ENCODE measurements around the gene ZNF385B.

The ZNF385B gene

DNA sequence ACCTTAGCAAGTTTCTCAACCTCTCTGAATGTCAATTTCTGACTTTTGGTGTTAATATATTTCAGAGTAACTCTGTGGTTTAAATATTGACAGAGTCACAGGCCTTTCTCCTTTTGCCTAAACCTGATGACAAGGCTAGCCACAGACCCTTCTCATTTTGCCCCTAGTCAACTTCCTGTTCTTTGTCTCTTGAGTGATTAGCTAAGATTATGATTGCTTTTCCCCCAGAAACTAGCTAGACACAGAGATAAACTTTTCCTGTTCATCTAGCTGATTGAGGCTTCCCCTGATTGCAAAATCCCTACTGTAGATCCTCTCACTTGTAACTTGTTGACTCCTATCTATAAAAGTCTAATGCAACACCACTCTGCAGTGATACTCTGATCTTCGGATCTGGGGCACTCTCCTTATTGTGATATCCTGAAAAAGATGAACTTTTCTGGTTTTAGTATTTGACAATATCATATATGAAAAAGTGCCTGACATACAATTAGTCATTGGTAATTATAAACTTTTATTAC is 241.4 kb downstream of the ZNF385B start:
- no peaks in the 10 kb centered on the region for H3K9me2 ChIP-seq (replicated peaks; ENCODE audit: insufficient read depth, low read length)
- no peaks in the 10 kb centered on the region for H4K20me1 ChIP-seq (ENCODE audit: low read depth, low read length)
- no peaks in the 10 kb centered on the region for H3F3A ChIP-seq (ENCODE audit: insufficient read depth)
- no peak overlapping the region for H3K4me3 ChIP-seq (ENCODE audit: insufficient read depth, low read length, poor library complexity, severe bottlenecking)
- H3K27ac ChIP-seq (ENCODE audit: low read depth, low read length) = no peak overlapping the region
- H2AFZ ChIP-seq (ENCODE audit: low read depth, low read length, severe bottlenecking) = no peak overlapping the region
- H3K36me3 ChIP-seq (ENCODE audit: low read length) = peaks cover 3% of the 10 kb centered on the region; the same call in 1 of the 2 replicates
- no peak for TF ChIP-seq EZH2phosphoT487 (conservative IDR thresholded peaks at IDR 0.05; ENCODE audit: low read length)
- TF ChIP-seq, protein P1, sequence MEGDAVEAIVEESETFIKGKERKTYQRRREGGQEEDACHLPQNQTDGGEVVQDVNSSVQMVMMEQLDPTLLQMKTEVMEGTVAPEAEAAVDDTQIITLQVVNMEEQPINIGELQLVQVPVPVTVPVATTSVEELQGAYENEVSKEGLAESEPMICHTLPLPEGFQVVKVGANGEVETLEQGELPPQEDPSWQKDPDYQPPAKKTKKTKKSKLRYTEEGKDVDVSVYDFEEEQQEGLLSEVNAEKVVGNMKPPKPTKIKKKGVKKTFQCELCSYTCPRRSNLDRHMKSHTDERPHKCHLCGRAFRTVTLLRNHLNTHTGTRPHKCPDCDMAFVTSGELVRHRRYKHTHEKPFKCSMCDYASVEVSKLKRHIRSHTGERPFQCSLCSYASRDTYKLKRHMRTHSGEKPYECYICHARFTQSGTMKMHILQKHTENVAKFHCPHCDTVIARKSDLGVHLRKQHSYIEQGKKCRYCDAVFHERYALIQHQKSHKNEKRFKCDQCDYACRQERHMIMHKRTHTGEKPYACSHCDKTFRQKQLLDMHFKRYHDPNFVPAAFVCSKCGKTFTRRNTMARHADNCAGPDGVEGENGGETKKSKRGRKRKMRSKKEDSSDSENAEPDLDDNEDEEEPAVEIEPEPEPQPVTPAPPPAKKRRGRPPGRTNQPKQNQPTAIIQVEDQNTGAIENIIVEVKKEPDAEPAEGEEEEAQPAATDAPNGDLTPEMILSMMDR (IDR thresholded peaks at IDR 0.05; ENCODE audit: insufficient read depth, low read length, poor library complexity, severe bottlenecking) = no peak
- H3K9me3 ChIP-seq (ENCODE audit: insufficient read depth, low read length) = no peaks in the 10 kb centered on the region
- no peaks in the 10 kb centered on the region for H3K27me3 ChIP-seq (ENCODE audit: low read length)
- no peaks in the 10 kb centered on the region for H3K79me2 ChIP-seq (ENCODE audit: insufficient read depth, low read length)
- no peak overlapping the region for H3K9ac ChIP-seq (ENCODE audit: low read length)
- H3K4me2 ChIP-seq (ENCODE audit: low read depth, low read length, poor library complexity, severe bottlenecking) = no peak overlapping the region

DNA sequence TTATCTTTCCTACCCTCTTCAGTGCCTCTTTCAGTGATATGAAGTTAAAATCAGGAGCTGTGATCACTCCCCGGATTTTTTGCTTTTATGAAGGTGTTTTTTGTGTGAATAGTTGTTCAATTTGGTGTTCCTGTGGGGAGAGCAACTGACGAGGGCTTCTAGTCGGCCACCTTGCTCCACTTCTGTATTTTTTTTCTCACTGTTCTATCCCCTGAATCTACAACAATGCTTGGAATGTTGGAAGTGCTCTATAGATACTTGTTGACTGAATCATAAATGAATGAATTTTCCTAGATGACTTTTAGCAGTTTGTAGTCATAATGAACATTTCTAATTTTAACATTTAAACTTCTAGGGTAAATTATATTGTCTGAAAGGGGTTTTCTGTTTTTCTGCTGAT is 247.3 kb downstream of the ZNF385B start:
- Histone ChIP-seq H3K9me3 (ENCODE audit: insufficient read depth, low read length) (no peaks in the 10 kb centered on the region), H3K4me2 (ENCODE audit: low read depth, low read length, poor library complexity, severe bottlenecking) (no peak overlapping the region), H3K36me3 (ENCODE audit: low read length) (no peaks in the 10 kb centered on the region), H3K27ac (ENCODE audit: low read depth, low read length) (no peak overlapping the region), H3K4me3 (ENCODE audit: insufficient read depth, low read length, poor library complexity, severe bottlenecking) (no peak overlapping the region), H3F3A (ENCODE audit: insufficient read depth) (no peaks in the 10 kb centered on the region), H2AFZ (ENCODE audit: low read depth, low read length, severe bottlenecking) (no peak overlapping the region), H3K27me3 (ENCODE audit: low read length) (no peaks in the 10 kb centered on the region), H4K20me1 (ENCODE audit: low read depth, low read length) (no peaks in the 10 kb centered on the region), H3K9me2 (replicated peaks; ENCODE audit: insufficient read depth, low read length) (no peaks in the 10 kb centered on the region), H3K79me2 (ENCODE audit: insufficient read depth, low read length) (no peaks in the 10 kb centered on the region), H3K9ac (ENCODE audit: low read length) (no peak overlapping the region)
- TF ChIP-seq EZH2phosphoT487 (conservative IDR thresholded peaks at IDR 0.05; ENCODE audit: low read length) = no peak
- TF ChIP-seq, protein P1 (IDR thresholded peaks at IDR 0.05; ENCODE audit: insufficient read depth, low read length, poor library complexity, severe bottlenecking) = no peak

DNA sequence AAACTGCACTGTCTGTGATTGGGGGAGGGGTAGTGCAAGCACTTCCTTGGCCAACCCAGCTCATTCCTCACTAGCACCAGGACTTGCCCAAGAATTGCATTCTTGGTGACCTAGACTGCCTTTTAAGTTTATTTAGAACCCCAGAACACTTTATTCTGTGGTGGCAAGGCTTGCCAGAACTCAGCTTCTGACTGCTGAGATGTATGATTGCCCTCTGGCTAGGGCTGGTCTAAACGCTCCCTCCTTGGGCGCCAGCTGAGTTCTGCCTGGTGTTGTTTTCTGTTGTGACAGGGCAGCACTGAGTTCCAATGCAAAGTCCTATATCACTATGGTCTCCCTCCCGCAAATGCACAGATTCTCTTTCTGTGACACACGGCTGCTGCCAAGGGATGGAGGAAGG is 247.7 kb downstream of the ZNF385B start:
- no peak overlapping the region for H3K4me2 ChIP-seq (ENCODE audit: low read depth, low read length, poor library complexity, severe bottlenecking)
- no peaks in the 10 kb centered on the region for H3F3A ChIP-seq (ENCODE audit: insufficient read depth)
- H3K27me3 ChIP-seq (ENCODE audit: low read length) = no peaks in the 10 kb centered on the region
- no peaks in the 10 kb centered on the region for H3K36me3 ChIP-seq (ENCODE audit: low read length)
- H3K9ac ChIP-seq (ENCODE audit: low read length) = no peak overlapping the region
- no peaks in the 10 kb centered on the region for H3K9me2 ChIP-seq (replicated peaks; ENCODE audit: insufficient read depth, low read length)
- H4K20me1 ChIP-seq (ENCODE audit: low read depth, low read length) = no peaks in the 10 kb centered on the region
- H3K27ac ChIP-seq (ENCODE audit: low read depth, low read length) = no peak overlapping the region
- no peak overlapping the region for H2AFZ ChIP-seq (ENCODE audit: low read depth, low read length, severe bottlenecking)
- no peaks in the 10 kb centered on the region for H3K79me2 ChIP-seq (ENCODE audit: insufficient read depth, low read length)
- H3K4me3 ChIP-seq (ENCODE audit: insufficient read depth, low read length, poor library complexity, severe bottlenecking) = no peak overlapping the region
- no peak for TF ChIP-seq EZH2phosphoT487 (conservative IDR thresholded peaks at IDR 0.05; ENCODE audit: low read length)
- TF ChIP-seq, protein P1 (IDR thresholded peaks at IDR 0.05; ENCODE audit: insufficient read depth, low read length, poor library complexity, severe bottlenecking) = no peak
- no peaks in the 10 kb centered on the region for H3K9me3 ChIP-seq (ENCODE audit: insufficient read depth, low read length)
